H1 (cell line): ENCODE measurements around the gene KCNJ10. TPM values are rescaled to one million over a fixed set of nuclear protein-coding genes. Genes with fewer than 3 reads are reported as not detected.

Experiments used
- ATF3 ChIP-seq: IDR thresholded peaks from 2 replicates; pipeline ENCODE4 v1.6.1; 2011; ENCODE audit warnings: low read depth, mild to moderate bottlenecking, low read length; ENCODE audit not compliant: insufficient read depth
- CBX8 ChIP-seq: fragments of 300-800, 300-1000 bp; sonication (generic); IDR thresholded peaks from 2 replicates; pipeline ENCODE4 v1.7.1; 2016; ENCODE audit warnings: low read depth, low read length, borderline replicate concordance
- CTBP2 ChIP-seq: IDR thresholded peaks from 2 replicates; pipeline ENCODE4 v1.7.0; 2011; ENCODE audit warnings: borderline replicate concordance, mild to moderate bottlenecking, moderate library complexity, mixed read lengths, low read length; ENCODE audit not compliant: insufficient read depth, insufficient read length
- E2F6 ChIP-seq: IDR thresholded peaks from 2 replicates; pipeline ENCODE4 v1.6.1; 2012; ENCODE audit warnings: inconsistent platforms
- GABPA ChIP-seq: IDR thresholded peaks from 2 replicates; pipeline ENCODE4 v1.6.1; 2011; ENCODE audit warnings: mild to moderate bottlenecking, low read length, moderate library complexity, borderline replicate concordance; ENCODE audit not compliant: insufficient read depth
- PHF8 ChIP-seq: fragments of 200-600 bp; sonication (generic); conservative IDR thresholded peaks from 2 replicates; pipeline ENCODE4 v1.7.1; 2012; ENCODE audit warnings: low read depth, mild to moderate bottlenecking, inconsistent platforms, low read length, moderate library complexity
- SAP30 ChIP-seq: fragments of 300-600 bp; sonication (generic); IDR thresholded peaks from 2 replicates; pipeline ENCODE4 v1.7.1; 2012; ENCODE audit warnings: low read length, moderate library complexity, mild to moderate bottlenecking, inconsistent platforms; ENCODE audit not compliant: insufficient read depth, insufficient replicate concordance
- SRF ChIP-seq: IDR thresholded peaks from 2 replicates; pipeline ENCODE4 v1.6.1; 2011; ENCODE audit warnings: mild to moderate bottlenecking, low read depth, low read length, moderate library complexity
- SUZ12 ChIP-seq: fragments of 200-600 bp; sonication (generic); IDR thresholded peaks from 2 replicates; pipeline ENCODE4 v1.6.1; 2012; ENCODE audit warnings: mild to moderate bottlenecking, inconsistent platforms, low read length, moderate library complexity, mixed read lengths
- TEAD4 ChIP-seq: IDR thresholded peaks from 2 replicates; pipeline ENCODE4 v1.6.1; 2012; ENCODE audit warnings: low read depth, low read length, inconsistent platforms, mixed read lengths
- polyA plus RNA-seq, 7 experiments: library from polyadenylated mRNA; depleted of rRNA in 3 of 7; stranded (reverse) in 5 of 7; unstranded in 2 of 7; fragments of >200 nt in 5 of 7; fragments of 200-250 nt in 2 of 7; gene quantifications; 1 replicate in 5 of 7; 2 replicates in 1 of 7; 4 replicates in 1 of 7; pipeline versions ENCODE4 v1.2.1 to v1.2.3, GENCODE V29; 2011 to 2013; ENCODE audit warnings: missing spikeins in 2 of 7, mixed read lengths in 2 of 7
- total RNA-seq: library from RNA; stranded (reverse); fragmentation: NEBNext Ultra II Directional; extraction: Animal tissue kit (Norgen Biotek cat#: 25700); gene quantifications from 2 replicates; pipeline ENCODE4 v1.2.1, GENCODE V29; 2021
- TF ChIP-seq, protein P1 (sequence below): IDR thresholded peaks from 2 replicates; pipeline ENCODE4 v1.6.1; 2011; ENCODE audit warnings: low read length, improper control_type of control experiment

Gene KCNJ10
- total and polyA plus RNA-seq, 2 of the 8 experiments (the other 6 are each of a cell fraction or from before 2014, with no cell fraction given) = 1.7 to 2.4 TPM

GRCh38 chr1:160018900-160019299 lies 51.1 kb downstream of the KCNJ10 start (continued):
- no peak for TF ChIP-seq GABPA
- TF ChIP-seq SAP30 = no peak
- TF ChIP-seq, protein P1, sequence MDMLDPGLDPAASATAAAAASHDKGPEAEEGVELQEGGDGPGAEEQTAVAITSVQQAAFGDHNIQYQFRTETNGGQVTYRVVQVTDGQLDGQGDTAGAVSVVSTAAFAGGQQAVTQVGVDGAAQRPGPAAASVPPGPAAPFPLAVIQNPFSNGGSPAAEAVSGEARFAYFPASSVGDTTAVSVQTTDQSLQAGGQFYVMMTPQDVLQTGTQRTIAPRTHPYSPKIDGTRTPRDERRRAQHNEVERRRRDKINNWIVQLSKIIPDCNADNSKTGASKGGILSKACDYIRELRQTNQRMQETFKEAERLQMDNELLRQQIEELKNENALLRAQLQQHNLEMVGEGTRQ = no peak
- TF ChIP-seq CBX8 = no peak
- no peak for TF ChIP-seq CTBP2
- TF ChIP-seq TEAD4 = no peak
- TF ChIP-seq E2F6 = no peak
- TF ChIP-seq ATF3 = no peak
- no peak for TF ChIP-seq PHF8
- TF ChIP-seq SRF = no peak
- no peak for TF ChIP-seq SUZ12
